ENCODE data around the gene DDX23. TPM values are rescaled to one million over a fixed set of nuclear protein-coding genes. Genes with fewer than 3 reads are reported as not detected.

DDX23 gene
- total RNA-seq, 1 experiment from 2014 or later, result 91.0 TPM

GRCh38 chr12:48824112-48824511, 27.9 kb downstream of the DDX23 start:
- no peak for DNase-seq (ENCODE audit: low read depth)

DNA sequence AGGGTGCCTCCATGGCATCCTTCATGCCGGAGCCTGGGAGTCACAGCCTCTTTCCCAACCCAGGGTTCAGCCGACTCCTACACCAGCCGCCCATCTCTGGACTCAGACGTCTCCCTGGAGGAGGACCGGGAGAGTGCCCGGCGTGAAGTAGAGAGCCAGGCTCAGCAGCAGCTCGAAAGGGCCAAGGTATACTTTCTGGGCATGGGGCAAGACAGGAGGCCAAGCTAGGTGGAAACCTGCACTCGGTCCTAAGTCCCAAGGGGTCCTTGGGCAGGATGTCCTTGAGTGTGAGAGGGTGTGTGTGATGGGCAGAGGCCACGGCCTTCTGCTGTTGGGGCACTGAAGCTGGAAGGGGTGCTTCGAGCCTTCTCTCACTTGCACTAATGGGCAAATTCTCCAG, 28.7 kb downstream of the DDX23 start:
- no peak for DNase-seq (ENCODE audit: low read depth)

DNA sequence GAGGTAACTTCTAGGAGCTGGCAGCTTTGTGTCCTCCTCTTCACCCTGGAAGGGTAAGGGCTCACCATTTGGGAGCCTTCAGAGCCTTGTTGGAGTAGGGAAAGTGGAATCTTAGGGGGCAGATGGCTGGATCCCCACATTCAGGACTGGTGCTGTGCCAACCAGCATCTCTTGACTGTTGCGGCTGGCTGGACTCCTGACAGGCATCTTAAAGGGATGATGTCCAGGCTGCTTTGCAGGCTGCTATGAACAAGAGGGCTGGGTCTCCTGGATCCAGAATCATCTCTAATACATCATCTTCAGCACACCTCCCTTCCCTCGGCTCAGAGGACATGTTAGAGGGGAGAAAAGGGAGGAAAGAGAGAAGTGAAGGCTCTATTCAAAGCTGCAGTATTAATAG, 29.3 kb downstream of the DDX23 start:
- DNase-seq (ENCODE audit: low read depth), result no peak

- no peak for DNase-seq (ENCODE audit: low read depth)
Observed at GRCh38 chr12:48822139-48822538, 29.8 kb downstream of the DDX23 start.

DNA sequence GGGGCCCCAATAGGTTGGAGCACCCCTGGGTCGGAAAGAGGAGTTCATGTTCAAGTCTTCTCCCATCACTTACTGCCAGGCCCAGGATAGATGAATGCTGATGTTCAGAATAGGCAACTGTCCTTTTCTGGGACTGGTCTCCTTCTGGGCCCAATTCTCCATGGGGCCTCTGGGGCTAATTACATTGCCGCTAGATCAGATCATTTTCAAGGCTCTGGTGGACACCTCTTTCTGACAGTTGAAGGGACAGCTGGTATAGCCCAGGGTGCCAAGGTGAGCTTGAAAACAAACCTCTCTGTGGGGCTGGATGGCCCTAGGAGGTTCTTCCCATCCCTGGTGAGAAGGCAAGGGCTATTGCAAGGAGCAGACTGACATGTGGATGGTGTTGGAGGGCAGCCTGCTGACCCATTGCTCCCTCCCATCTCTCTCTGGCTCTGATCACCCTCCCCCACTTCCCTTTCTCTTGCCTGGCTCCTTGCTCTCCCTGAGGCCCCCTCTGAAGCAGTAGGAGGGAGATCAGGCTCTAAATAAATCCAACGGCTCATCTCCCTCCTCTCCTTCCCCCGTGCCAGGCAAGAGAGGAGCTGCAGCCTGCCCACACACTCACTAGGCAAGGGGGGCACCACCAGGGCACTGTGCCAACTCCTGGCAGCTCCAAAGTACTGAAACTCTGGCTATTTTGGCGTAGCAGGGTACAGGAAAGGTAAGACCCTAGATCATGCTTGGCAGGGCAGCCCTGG, 31.8 kb downstream of the DDX23 start:
- DNase-seq (ENCODE audit: low read depth), result no peak

DNA sequence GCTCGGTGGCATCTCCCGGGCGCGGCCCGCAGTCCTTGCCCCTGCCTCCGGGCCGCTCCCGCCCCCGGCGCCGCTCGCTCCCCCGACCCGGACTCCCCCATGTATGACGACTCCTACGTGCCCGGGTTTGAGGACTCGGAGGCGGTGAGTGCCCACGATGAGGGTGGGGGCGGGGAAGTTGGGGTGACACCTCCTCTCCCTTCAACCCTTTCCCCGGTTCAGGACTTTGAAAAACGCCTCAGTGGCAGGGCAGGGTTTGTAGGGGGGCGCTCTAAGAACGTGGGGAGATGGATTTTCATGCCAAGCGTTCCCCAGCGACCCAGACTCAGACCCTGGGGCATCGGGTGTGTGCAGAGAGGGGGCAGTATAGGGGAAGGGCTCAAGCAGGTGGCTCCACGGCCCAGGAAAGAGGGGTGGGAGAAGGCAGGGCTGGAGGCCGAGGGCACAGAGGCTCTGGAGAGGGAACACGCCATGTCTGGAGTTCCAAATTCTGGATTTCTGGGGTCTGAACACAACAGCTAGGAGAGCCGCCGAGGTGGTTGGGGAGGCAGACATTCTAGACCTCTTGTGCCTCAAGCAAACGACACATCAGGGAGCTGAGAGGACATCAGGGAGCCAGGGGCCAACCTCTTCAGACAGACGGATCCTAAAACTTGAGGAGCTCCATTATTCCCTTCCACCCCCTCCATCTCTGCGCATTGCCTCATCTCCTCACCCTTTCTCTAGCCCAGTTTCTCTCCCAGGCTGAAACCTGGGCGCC, 33.0 kb downstream of the DDX23 start:
- no peak for DNase-seq (ENCODE audit: low read depth)

- peak; percentile 30 for DNase-seq (ENCODE audit: low read depth)
Observed at GRCh38 chr12:48817873-48818830, 33.8 kb downstream of the DDX23 start, which contains the start of gene CACNB3. Gene CACNB3, plus strand, starts transcription at chr12:48818496. Its CDS starts 434 bp downstream, at chr12:48818930.

GRCh38 chr12:48816143-48816854, 35.7 kb downstream of the DDX23 start:
- no peak for DNase-seq (ENCODE audit: low read depth)

- DNase-seq (ENCODE audit: low read depth), result peak; percentile 75
Observed at GRCh38 chr12:48815126-48816110, 36.5 kb downstream of the DDX23 start.

GRCh38 chr12:48814262-48815125, 37.5 kb downstream of the DDX23 start:
- DNase-seq (ENCODE audit: low read depth), result peak; percentile 77

DNA sequence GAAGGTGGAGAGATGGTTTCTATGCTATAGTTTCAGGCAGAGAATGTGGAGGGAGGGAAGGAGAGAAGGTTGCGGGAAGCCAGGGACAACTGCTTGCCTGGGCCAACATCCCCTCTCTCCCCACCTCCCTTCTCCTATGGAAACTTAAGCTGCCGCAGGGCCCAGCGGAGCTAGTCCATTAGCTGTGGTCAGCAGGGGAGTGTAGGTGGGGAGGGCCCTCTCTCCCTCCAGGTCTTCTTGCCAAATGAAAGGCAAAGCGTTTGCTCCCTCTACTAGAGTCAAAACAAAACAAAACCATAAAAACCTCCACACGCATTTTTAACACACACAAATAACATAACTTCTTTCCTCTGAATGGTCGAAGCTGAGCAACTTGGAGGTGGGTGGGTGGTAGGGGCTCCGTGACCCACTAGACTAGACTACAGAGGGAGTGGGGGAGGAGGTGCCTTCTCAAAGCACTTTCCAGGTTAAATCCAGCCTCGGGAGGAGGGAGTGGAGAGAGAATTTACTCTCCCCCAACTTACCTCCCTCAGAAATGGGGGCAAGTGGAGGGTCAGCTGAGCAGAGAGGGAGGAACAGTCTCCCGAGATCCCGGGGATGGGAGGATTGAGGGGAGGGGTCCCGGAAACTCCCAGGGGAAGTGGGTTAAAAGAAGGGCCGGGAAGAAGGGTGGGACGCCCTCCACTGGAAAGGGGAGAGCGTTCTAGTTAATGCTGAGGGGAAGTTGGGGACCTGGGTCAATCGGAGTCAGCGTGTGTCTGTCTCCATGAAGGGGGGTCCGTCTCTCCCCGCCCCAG, 38.3 kb downstream of the DDX23 start:
- DNase-seq (ENCODE audit: low read depth), result no peak

- no peak for DNase-seq (ENCODE audit: low read depth)
Observed at GRCh38 chr12:48812389-48812788, 39.6 kb downstream of the DDX23 start.

DNA sequence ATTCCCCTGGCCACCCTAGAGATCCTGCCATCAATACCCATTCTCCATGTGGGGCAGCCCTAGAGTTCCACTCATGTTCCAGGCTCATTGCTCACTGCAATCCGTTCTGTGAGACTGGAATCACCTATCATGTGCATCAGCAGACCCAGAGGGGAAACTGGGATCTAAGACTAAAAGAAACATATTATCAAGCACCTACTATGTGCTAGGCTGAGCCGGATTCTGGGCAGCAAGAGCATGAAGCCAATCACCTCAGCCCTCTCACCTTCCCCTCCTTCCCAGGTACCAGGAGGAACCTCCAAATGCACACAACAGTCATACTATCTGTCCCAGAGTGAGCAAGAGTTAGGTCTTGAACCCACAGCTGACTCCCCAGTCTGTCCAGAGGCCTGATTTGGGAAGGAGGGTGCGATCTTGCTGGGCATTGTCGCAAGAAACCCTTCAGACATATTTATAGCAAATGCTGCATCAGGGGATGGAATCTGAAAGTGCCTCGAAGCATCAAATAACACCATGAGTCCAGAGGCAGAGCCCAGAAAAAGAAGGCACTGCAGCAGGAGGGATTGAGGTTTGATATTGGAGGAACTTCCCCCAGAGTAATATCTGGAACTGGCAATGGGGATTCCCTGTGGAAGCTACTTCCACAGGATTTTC, 40.4 kb downstream of the DDX23 start:
- no peak for DNase-seq (ENCODE audit: low read depth)

DNA sequence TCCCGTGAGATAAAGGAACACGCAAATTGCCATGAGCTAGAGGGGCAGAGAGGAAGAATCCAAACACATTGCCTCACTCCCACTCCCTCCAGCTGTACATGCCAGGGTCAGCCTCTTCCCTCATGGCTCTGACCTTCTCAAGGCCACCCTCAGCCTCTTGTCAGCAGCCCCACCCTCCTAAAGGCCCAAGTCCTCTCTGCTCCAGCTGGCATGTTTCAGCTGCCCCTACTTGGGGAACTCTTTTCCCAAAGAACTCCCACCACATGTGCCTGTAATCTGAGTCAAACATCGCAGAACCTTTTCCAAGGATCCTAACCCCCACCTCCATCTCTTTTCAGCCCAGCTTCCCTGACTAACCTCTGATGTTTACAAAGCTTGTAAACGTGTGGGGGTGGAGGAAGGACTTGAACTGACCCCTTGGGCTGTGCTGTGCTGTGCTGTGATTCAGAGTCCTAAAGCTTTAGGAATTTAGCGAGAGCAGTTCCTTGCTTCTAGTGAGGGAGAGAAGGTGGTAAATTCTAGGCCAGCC, 41.0 kb downstream of the DDX23 start:
- DNase-seq (ENCODE audit: low read depth), result peak; percentile 75

GRCh38 chr12:48807981-48808380, 44.0 kb downstream of the DDX23 start:
- no peak for DNase-seq (ENCODE audit: low read depth)

- DNase-seq (ENCODE audit: low read depth), result no peak
Observed at GRCh38 chr12:48803675-48804074, 48.3 kb downstream of the DDX23 start.

DNA sequence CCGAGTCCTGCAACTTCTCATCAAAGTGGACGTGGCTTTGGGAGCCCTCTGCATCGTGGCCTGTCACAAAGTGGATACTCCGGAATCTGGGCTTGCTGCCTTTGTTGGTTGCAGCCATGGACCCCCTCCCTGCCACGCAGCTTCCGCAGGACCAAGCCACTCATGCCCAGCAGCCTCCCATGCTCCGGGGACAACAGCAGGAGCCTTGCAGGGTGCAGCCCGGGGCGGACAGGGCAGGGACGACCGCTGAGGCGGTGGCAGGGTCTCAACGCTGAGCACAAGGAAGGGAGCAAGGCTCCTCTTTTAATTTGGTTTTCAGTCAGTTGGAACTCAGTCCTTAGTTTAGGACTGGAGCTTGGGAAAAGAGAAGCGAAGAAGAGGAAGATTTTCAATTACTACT, 51.0 kb downstream of the DDX23 start:
- DNase-seq (ENCODE audit: low read depth), result no peak

Measured in LHCN-M2 (cell line).